Choroid plexus epithelial cell (primary cell): ENCODE results near the gene HP.
A peak's percentile ranks its signal among the peaks of the same experiment; 100 is the strongest.
"Not testable (repeated sequence)": the region's sequence is repeated elsewhere in the genome, so short reads cannot be mapped to it uniquely, and the experiment has no call there.

Experiments used
- DNase-seq: peaks from one replicate; pipeline ENCODE4 v3.0.0-alpha.2; 2010; ENCODE audit warnings: low read depth
- H3K4me3 ChIP-seq: 2 replicates; pipeline ENCODE4 v1.5.1; 2011; ENCODE audit warnings: low read depth, mild to moderate bottlenecking, control low read depth, low read length, moderate library complexity
- CTCF ChIP-seq: conservative IDR thresholded peaks from 2 replicates; pipeline ENCODE4 v1.5.1; 2011; ENCODE audit warnings: low read depth, mild to moderate bottlenecking, control low read depth, inconsistent platforms, low read length, moderate library complexity

HP gene

GRCh38 chr16:72055911-72056310, 1.6 kb downstream of the HP start:
- H3K4me3 ChIP-seq, result no peak overlapping the region
- DNase-seq, result no peak
- TF ChIP-seq CTCF, result no peak

GRCh38 chr16:72057313-72057712, 3.0 kb downstream of the HP start:
- not testable (repeated sequence) for DNase-seq, H3K4me3 ChIP-seq

- not testable (repeated sequence) for DNase-seq, H3K4me3 ChIP-seq
Measured at GRCh38 chr16:72059060-72059459, 4.8 kb downstream of the HP start.

- DNase-seq, result no peak
- TF ChIP-seq CTCF, result no peak
- H3K4me3 ChIP-seq, result no peak overlapping the region
Measured at GRCh38 chr16:72060405-72060804, 6.1 kb downstream of the HP start.

GRCh38 chr16:72061564-72061963, 7.3 kb downstream of the HP start:
- no peak for TF ChIP-seq CTCF
- no peak overlapping the region for H3K4me3 ChIP-seq
- no peak for DNase-seq

- no peak overlapping the region for H3K4me3 ChIP-seq
- no peak for DNase-seq
- TF ChIP-seq CTCF, result no peak
Measured at GRCh38 chr16:72064361-72064894, 10.1 kb downstream of the HP start.

- H3K4me3 ChIP-seq, result no peak overlapping the region
- peak; percentile 71 for TF ChIP-seq CTCF
- DNase-seq, result peak; percentile 62
Measured at GRCh38 chr16:72066747-72067146, 12.4 kb downstream of the HP start.

- no peak overlapping the region for H3K4me3 ChIP-seq
- DNase-seq, result no peak
- TF ChIP-seq CTCF, result no peak
Measured at GRCh38 chr16:72068930-72069329, 14.6 kb downstream of the HP start.
